OCI-LY7 (cell line): ENCODE data around the gene SF3A1.

Experiments
- CTCF ChIP-seq: fragments of 200-600 bp; sonication (generic); conservative IDR thresholded peaks from 2 replicates; pipeline ENCODE4 v1.5.1; 2014; ENCODE audit warnings: mild to moderate bottlenecking, antibody characterized with exemption, low read length, moderate library complexity, mixed read lengths
- EZH2phosphoT487 ChIP-seq: fragments of 200-600 bp; sonication (generic); IDR thresholded peaks from 2 replicates; pipeline ENCODE4 v1.6.1; 2018; ENCODE audit warnings: low read depth, borderline replicate concordance, mild to moderate bottlenecking, mixed run types, antibody characterized with exemption, low read length, moderate library complexity, mixed read lengths

GRCh38 chr22:30317778-30318177 lies 38.9 kb downstream of the SF3A1 start:
- TF ChIP-seq CTCF (no peak), EZH2phosphoT487 (no peak)
